ENCODE results near the gene DENND4A. TPM values are rescaled to one million over a fixed set of nuclear protein-coding genes. Genes with fewer than 3 reads are reported as not detected.
"Not testable (repeated sequence)": the region's sequence is repeated elsewhere in the genome, so short reads cannot be mapped to it uniquely, and the experiment has no call there.

The DENND4A gene
- polyA plus RNA-seq, 1 donor = 21.8 TPM

GRCh38 chr15:65789759-65790425, 2.2 kb downstream of the DENND4A start:
- DNase-seq = no peak

GRCh38 chr15:65789105-65789504, 3.0 kb downstream of the DENND4A start:
- DNase-seq = no peak

GRCh38 chr15:65787260-65787659, 4.8 kb downstream of the DENND4A start:
- DNase-seq = no peak

GRCh38 chr15:65785151-65785550, 6.9 kb downstream of the DENND4A start:
- DNase-seq = no peak

- DNase-seq = no peak
These were observed 8.2 kb downstream of the DENND4A start for GRCh38 chr15:65783872-65784271.

GRCh38 chr15:65782096-65782495, 10.0 kb downstream of the DENND4A start:
- no peak for DNase-seq

GRCh38 chr15:65778701-65779100, 13.4 kb downstream of the DENND4A start:
- not testable (repeated sequence) for DNase-seq

GRCh38 chr15:65778269-65778668, 13.8 kb downstream of the DENND4A start:
- DNase-seq = no peak

- DNase-seq = no peak
These were observed 14.2 kb downstream of the DENND4A start for GRCh38 chr15:65777843-65778242.

- DNase-seq = no peak
These were observed 15.0 kb downstream of the DENND4A start for GRCh38 chr15:65777053-65777452.

- no peak for DNase-seq
These were observed 18.5 kb downstream of the DENND4A start for GRCh38 chr15:65773386-65774111.

GRCh38 chr15:65772930-65773329, 19.2 kb downstream of the DENND4A start:
- DNase-seq = no peak

- no peak for DNase-seq
These were observed 20.2 kb downstream of the DENND4A start for GRCh38 chr15:65771870-65772269.

- DNase-seq = no peak
These were observed 22.6 kb downstream of the DENND4A start for GRCh38 chr15:65769482-65769881.

GRCh38 chr15:65767895-65768294, 24.2 kb downstream of the DENND4A start:
- DNase-seq = no peak

GRCh38 chr15:65767264-65767595, 24.9 kb downstream of the DENND4A start:
- no peak for DNase-seq

- DNase-seq = no peak
These were observed 25.4 kb downstream of the DENND4A start for GRCh38 chr15:65766422-65767263.

GRCh38 chr15:65765106-65765505, 27.0 kb downstream of the DENND4A start:
- DNase-seq = no peak

GRCh38 chr15:65762914-65763787, 28.9 kb downstream of the DENND4A start:
- no peak for DNase-seq

- no peak for DNase-seq
These were observed 29.7 kb downstream of the DENND4A start for GRCh38 chr15:65762399-65762798.

- no peak for DNase-seq
These were observed 30.7 kb downstream of the DENND4A start for GRCh38 chr15:65761210-65761926.
